ENCODE results near the gene INPP5F.

The INPP5F gene

GRCh38 chr10:119742947-119743648 lies 17.2 kb downstream of the INPP5F start:
- peak; percentile 23 for DNase-seq (ENCODE audit: low read depth)
- no peak overlapping the region for H3K4me3 ChIP-seq (ENCODE audit: control insufficient read depth, low read depth, low read length)

GRCh38 chr10:119747940-119748339 lies 22.1 kb downstream of the INPP5F start:
- no peak for DNase-seq (ENCODE audit: low read depth)
- TF ChIP-seq CTCF (conservative IDR thresholded peaks at IDR 0.05; ENCODE audit: control insufficient read depth, insufficient read depth, low read depth, low read length) = no peak
- H3K4me3 ChIP-seq (ENCODE audit: control insufficient read depth, low read depth, low read length) = no peak overlapping the region

More at GRCh38 chr10:119742947-119743648, 17.2 kb downstream of the INPP5F start:
- TF ChIP-seq CTCF (conservative IDR thresholded peaks at IDR 0.05; ENCODE audit: control insufficient read depth, insufficient read depth, low read depth, low read length) = no peak

- no peak for TF ChIP-seq CTCF (conservative IDR thresholded peaks at IDR 0.05; ENCODE audit: control insufficient read depth, insufficient read depth, low read depth, low read length)
Observed at GRCh38 chr10:119748871-119749270, 23.0 kb downstream of the INPP5F start.

GRCh38 chr10:119749455-119749854 lies 23.6 kb downstream of the INPP5F start:
- TF ChIP-seq CTCF (conservative IDR thresholded peaks at IDR 0.05; ENCODE audit: control insufficient read depth, insufficient read depth, low read depth, low read length) = no peak
- H3K4me3 ChIP-seq (ENCODE audit: control insufficient read depth, low read depth, low read length) = no peak overlapping the region
- no peak for DNase-seq (ENCODE audit: low read depth)

More at GRCh38 chr10:119748871-119749270, 23.0 kb downstream of the INPP5F start:
- no peak overlapping the region for H3K4me3 ChIP-seq (ENCODE audit: control insufficient read depth, low read depth, low read length)
- DNase-seq (ENCODE audit: low read depth) = no peak

GRCh38 chr10:119750391-119751230 lies 24.8 kb downstream of the INPP5F start:
- DNase-seq (ENCODE audit: low read depth) = peak; percentile 80
- peak; percentile 99 for TF ChIP-seq CTCF (conservative IDR thresholded peaks at IDR 0.05; ENCODE audit: control insufficient read depth, insufficient read depth, low read depth, low read length)
- H3K4me3 ChIP-seq (ENCODE audit: control insufficient read depth, low read depth, low read length) = no peak overlapping the region

- no peak for DNase-seq (ENCODE audit: low read depth)
- no peak for TF ChIP-seq CTCF (conservative IDR thresholded peaks at IDR 0.05; ENCODE audit: control insufficient read depth, insufficient read depth, low read depth, low read length)
- no peak overlapping the region for H3K4me3 ChIP-seq (ENCODE audit: control insufficient read depth, low read depth, low read length)
Observed at GRCh38 chr10:119753309-119753708, 27.5 kb downstream of the INPP5F start.
